ENCODE results near the gene C5AR2.
"Not testable (repeated sequence)": the region's sequence is repeated elsewhere in the genome, so short reads cannot be mapped to it uniquely, and the experiment has no call there.

C5AR2 gene

DNA sequence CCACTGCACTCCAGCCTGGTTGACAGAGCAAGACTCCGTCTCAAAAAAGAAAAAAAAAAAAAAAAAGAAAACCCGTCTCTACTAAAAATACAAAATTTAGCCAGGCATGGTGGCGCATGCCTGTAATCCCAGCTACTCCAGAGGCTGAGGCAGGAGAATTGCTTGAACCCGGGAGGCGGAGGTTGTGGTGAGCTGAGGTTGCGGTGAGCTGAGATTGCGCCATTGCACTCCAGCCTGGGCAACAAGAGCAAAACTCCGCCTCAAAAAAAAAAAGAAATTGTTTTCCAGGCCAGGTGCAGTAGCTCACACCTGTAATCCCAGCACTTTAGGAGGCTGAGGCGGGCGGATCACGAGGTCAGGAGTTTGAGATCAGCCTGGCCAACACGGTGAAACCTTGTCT is 54.6 kb downstream of the C5AR2 start:
- not testable (repeated sequence) for H3K4me2 ChIP-seq (ENCODE audit: low read length); H2AFZ ChIP-seq (ENCODE audit: low read length); H3K36me3 ChIP-seq (ENCODE audit: insufficient read depth, low read length); H3K9ac ChIP-seq (ENCODE audit: low read length); H3F3A ChIP-seq (ENCODE audit: insufficient read depth, low read length); H4K20me1 ChIP-seq (ENCODE audit: insufficient read depth, low read length); H3K9me2 ChIP-seq (ENCODE audit: low read depth, low read length); H3K9me3 ChIP-seq (ENCODE audit: low read length); H3K4me1 ChIP-seq (ENCODE audit: insufficient read depth, low read length, severe bottlenecking); H3K4me3 ChIP-seq (ENCODE audit: low read depth, low read length, poor library complexity, severe bottlenecking); H3K27me3 ChIP-seq (ENCODE audit: insufficient read depth, low read length); H3K27ac ChIP-seq (ENCODE audit: low read depth, low read length, poor library complexity, severe bottlenecking); H3K79me2 ChIP-seq (ENCODE audit: insufficient read depth, low read length)

GRCh38 chr19:47387623-47388022 is 55.6 kb downstream of the C5AR2 start:
- H3K27ac ChIP-seq (ENCODE audit: low read depth, low read length, poor library complexity, severe bottlenecking); H4K20me1 ChIP-seq (ENCODE audit: insufficient read depth, low read length): not testable (repeated sequence)

DNA sequence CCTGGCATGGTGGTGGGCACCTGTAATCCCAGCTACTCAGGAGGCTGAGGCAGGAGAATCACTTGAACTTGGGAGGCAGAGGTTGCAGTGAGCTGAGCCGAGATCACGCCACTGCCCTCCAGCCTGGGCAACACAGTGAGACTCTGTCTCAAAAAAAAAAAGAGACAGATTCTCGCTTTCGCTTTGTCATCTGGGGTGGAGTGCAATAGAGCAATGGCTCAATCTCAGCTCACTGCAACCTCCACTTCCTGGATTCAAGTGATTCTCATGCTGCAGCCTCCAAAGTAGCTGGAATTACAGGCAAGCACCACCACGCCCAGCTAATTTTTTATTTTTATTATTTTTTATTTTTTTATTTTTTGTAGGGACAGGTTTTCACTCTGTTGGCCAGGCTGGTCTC is 56.7 kb downstream of the C5AR2 start:
- not testable (repeated sequence) for H3K9ac ChIP-seq (ENCODE audit: low read length); H2AFZ ChIP-seq (ENCODE audit: low read length); H3K9me2 ChIP-seq (ENCODE audit: low read depth, low read length); H3K27ac ChIP-seq (ENCODE audit: low read depth, low read length, poor library complexity, severe bottlenecking); H3F3A ChIP-seq (ENCODE audit: insufficient read depth, low read length); H3K4me2 ChIP-seq (ENCODE audit: low read length); H4K20me1 ChIP-seq (ENCODE audit: insufficient read depth, low read length); H3K4me1 ChIP-seq (ENCODE audit: insufficient read depth, low read length, severe bottlenecking); H3K4me3 ChIP-seq (ENCODE audit: low read depth, low read length, poor library complexity, severe bottlenecking); H3K9me3 ChIP-seq (ENCODE audit: low read length); H3K79me2 ChIP-seq (ENCODE audit: insufficient read depth, low read length); H3K36me3 ChIP-seq (ENCODE audit: insufficient read depth, low read length); H3K27me3 ChIP-seq (ENCODE audit: insufficient read depth, low read length)

More at GRCh38 chr19:47387623-47388022, 55.6 kb downstream of the C5AR2 start:
- H3K9me2 ChIP-seq (ENCODE audit: low read depth, low read length); H3F3A ChIP-seq (ENCODE audit: insufficient read depth, low read length); H3K4me3 ChIP-seq (ENCODE audit: low read depth, low read length, poor library complexity, severe bottlenecking); H3K27me3 ChIP-seq (ENCODE audit: insufficient read depth, low read length); H3K4me1 ChIP-seq (ENCODE audit: insufficient read depth, low read length, severe bottlenecking); H3K9me3 ChIP-seq (ENCODE audit: low read length); H3K79me2 ChIP-seq (ENCODE audit: insufficient read depth, low read length); H3K4me2 ChIP-seq (ENCODE audit: low read length); H2AFZ ChIP-seq (ENCODE audit: low read length); H3K9ac ChIP-seq (ENCODE audit: low read length); H3K36me3 ChIP-seq (ENCODE audit: insufficient read depth, low read length): not testable (repeated sequence)

DNA sequence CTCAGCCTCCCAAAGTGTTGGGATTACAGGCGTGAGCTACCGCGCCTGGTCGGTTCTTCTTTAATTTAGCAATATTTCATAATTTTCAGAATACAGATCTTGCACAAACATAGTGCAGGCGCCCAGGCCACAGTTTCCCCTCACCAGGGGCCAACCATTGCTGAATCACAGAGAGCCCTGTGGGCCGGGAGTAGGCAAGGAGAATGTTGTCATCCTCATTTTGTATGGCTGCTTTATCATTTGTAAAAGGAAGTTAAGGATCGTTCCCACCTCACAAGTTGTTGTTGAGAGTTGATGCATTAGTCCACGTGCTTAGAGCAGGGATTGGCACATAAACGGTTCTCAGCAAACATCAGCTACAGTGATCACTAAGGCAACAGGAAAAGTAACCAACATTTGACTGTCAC is 57.2 kb downstream of the C5AR2 start:
- TF ChIP-seq CTCF (IDR thresholded peaks at IDR 0.05; ENCODE audit: low read length) (no peak), EZH2 (IDR thresholded peaks at IDR 0.05; ENCODE audit: borderline replicate concordance, low read length) (no peak)
- Histone ChIP-seq H4K20me1 (ENCODE audit: insufficient read depth, low read length) (no peaks in the 10 kb centered on the region), H3K27me3 (ENCODE audit: insufficient read depth, low read length) (no peaks in the 10 kb centered on the region), H2AFZ (ENCODE audit: low read length) (no peak overlapping the region), H3K79me2 (ENCODE audit: insufficient read depth, low read length) (no peaks in the 10 kb centered on the region), H3K36me3 (ENCODE audit: insufficient read depth, low read length) (no peaks in the 10 kb centered on the region), H3K4me2 (ENCODE audit: low read length) (no peak overlapping the region), H3K9me3 (ENCODE audit: low read length) (no peaks in the 10 kb centered on the region), H3F3A (ENCODE audit: insufficient read depth, low read length) (no peaks in the 10 kb centered on the region), H3K9ac (ENCODE audit: low read length) (no peak overlapping the region), H3K4me1 (ENCODE audit: insufficient read depth, low read length, severe bottlenecking) (no peaks in the 10 kb centered on the region), H3K27ac (ENCODE audit: low read depth, low read length, poor library complexity, severe bottlenecking) (no peak overlapping the region), H3K9me2 (ENCODE audit: low read depth, low read length) (no peaks in the 10 kb centered on the region), H3K4me3 (ENCODE audit: low read depth, low read length, poor library complexity, severe bottlenecking) (no peak overlapping the region)

Data from OCI-LY1 (cell line).